HG03108 (cell line): ENCODE measurements around the gene OR13J1.
A peak's percentile ranks its signal among the peaks of the same experiment; 100 is the strongest.

Source experiments
- ATAC-seq: cut with Tn5 transposase; IDR thresholded peaks from one replicate; pipeline ENCODE4 v1.9.1; 2021; ENCODE audit warnings: moderate library complexity; ENCODE audit not compliant: unreplicated experiment

The OR13J1 gene

DNA sequence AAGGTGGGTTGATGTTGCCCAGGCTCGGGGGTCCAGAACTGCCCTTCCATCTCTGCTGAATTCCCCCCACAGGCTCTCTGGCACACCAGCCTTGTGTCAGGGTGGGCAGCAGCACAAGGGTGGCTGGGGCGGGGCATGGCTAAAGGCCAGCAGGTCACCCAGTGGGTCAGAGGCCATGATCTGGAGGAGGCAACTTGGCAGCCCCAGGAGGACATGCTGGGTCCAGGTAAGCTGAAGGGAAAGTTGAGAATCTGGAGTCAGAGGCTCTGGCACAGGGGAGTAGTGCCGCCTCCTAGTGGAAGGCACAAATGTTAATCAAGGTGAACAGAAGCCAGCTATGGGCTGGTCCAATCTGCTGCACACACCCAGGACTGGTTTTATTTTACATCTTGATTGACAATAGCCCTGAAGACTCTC, 35.0 kb downstream of the OR13J1 start:
- no peak for ATAC-seq

- ATAC-seq = no peak
These were observed 35.7 kb downstream of the OR13J1 start for GRCh38 chr9:35834260-35835215.

- no peak for ATAC-seq
These were observed 37.4 kb downstream of the OR13J1 start for GRCh38 chr9:35832814-35833213.

GRCh38 chr9:35831040-35831439, 39.2 kb downstream of the OR13J1 start:
- no peak for ATAC-seq

GRCh38 chr9:35829764-35830096, 40.5 kb downstream of the OR13J1 start:
- no peak for ATAC-seq

GRCh38 chr9:35829084-35829763, 41.0 kb downstream of the OR13J1 start, which contains the start of gene TMEM8B:
TMEM8B (plus strand) TSS chr9:35829228; CDS start chr9:35829448, 220 bp downstream.
- peak; percentile 71 for ATAC-seq

GRCh38 chr9:35828716-35829083, 41.5 kb downstream of the OR13J1 start, which contains the start of gene FAM221B:
FAM221B (minus strand) TSS chr9:35828732; CDS start chr9:35826161, 2,571 bp downstream.
- no peak for ATAC-seq

GRCh38 chr9:35827486-35827885, 42.7 kb downstream of the OR13J1 start:
- ATAC-seq = no peak

- no peak for ATAC-seq
These were observed 44.0 kb downstream of the OR13J1 start for GRCh38 chr9:35826071-35826701.

GRCh38 chr9:35822926-35823325, 47.3 kb downstream of the OR13J1 start:
- no peak for ATAC-seq

DNA sequence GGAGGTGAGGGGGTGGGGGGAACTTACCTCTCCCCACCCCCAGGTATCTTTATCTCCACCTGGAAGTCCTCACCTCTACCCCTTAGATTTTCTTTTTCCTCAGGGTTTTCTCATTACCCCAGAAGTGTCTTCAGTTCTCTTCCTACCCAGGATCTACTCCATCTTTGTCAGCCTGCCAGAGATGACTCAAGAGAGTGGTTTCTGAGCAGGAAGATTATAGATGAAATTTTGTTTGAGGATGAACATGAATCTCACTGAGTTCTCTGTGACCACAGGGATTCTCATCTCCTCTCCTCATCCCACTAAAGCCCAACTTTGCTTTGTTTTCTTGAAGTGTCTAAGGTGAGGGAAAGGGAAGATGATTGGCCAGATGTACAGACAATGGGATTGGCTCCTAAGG, 50.1 kb downstream of the OR13J1 start:
- ATAC-seq = no peak
